Breast epithelium (tissue), 4 donors: ENCODE data around the gene IL9. TPM values are rescaled to one million over a fixed set of nuclear protein-coding genes. Genes with fewer than 3 reads are reported as not detected.
A peak's percentile ranks its signal among the peaks of the same experiment; 100 is the strongest.
"Not testable (repeated sequence)": the region's sequence is repeated elsewhere in the genome, so short reads cannot be mapped to it uniquely, and the experiment has no call there.

Experiments used
- DNase-seq, 2 donors: peaks; one replicate each; pipeline ENCODE4 v3.0.0-alpha.2; 2019; ENCODE audit warnings: low spot score in 2 of 2
- H3K27ac ChIP-seq, 2 donors: fragments of 200-600 bp; sonication (generic) in 1 of 2; one replicate each; pipeline ENCODE4 v1.5.1; 2016 to 2019; ENCODE audit warnings: mild to moderate bottlenecking in 1 of 2
- H3K27me3 ChIP-seq, 2 donors: fragments of 200-600 bp; sonication (generic) in 1 of 2; one replicate each; pipeline versions ENCODE4 v1.5.1 to v1.6.0; 2017 to 2019; ENCODE audit warnings: control low read depth in 1 of 2, mild to moderate bottlenecking in 1 of 2
- H3K36me3 ChIP-seq: fragments of 200-600 bp; one replicate; pipeline ENCODE4 v1.5.1; 2019
- H3K4me1 ChIP-seq, 2 donors: fragments of 200-600 bp; sonication (generic); one replicate each; pipeline ENCODE4 v1.5.1; 2016 to 2019; ENCODE audit warnings: control low read depth in 1 of 2
- H3K4me3 ChIP-seq, 3 donors: fragments of 200-600 bp; sonication (generic); 1 replicate in 2 of 3; 2 replicates in 1 of 3; pipeline ENCODE4 v1.5.1; 2016 to 2019; ENCODE audit warnings: mild to moderate bottlenecking in 3 of 3, moderate library complexity in 2 of 3
- H3K9me3 ChIP-seq, 2 donors: fragments of 200-600 bp; sonication (generic) in 1 of 2; one replicate each; pipeline ENCODE4 v1.5.1; 2016 to 2019; ENCODE audit warnings: control low read depth in 1 of 2
- POLR2A ChIP-seq: fragments of 450-650 bp; IDR thresholded peaks from one replicate; pipeline ENCODE4 v1.6.1; 2016; ENCODE audit warnings: antibody characterized with exemption, mild to moderate bottlenecking, moderate library complexity
- POLR2AphosphoS5 ChIP-seq, 3 donors: sonication (generic); formaldehyde crosslinking; IDR thresholded peaks; one replicate each; pipeline ENCODE4 v1.6.1; 2017; ENCODE audit warnings: antibody characterized with exemption in 3 of 3
- intact Hi-C: fragments of 100-400 bp; cut with DNase I; formaldehyde crosslinking; loops from one replicate; pipeline ENCODE4 v1.15.1; 2023; ENCODE audit warnings: low total_unique reads
- total RNA-seq, 3 donors: library from RNA; depleted of rRNA; stranded (reverse); fragments of >200 nt; gene quantifications; one replicate each; pipeline ENCODE4 v1.1.0, GENCODE V29; 2016
- TF ChIP-seq, protein P1 (sequence below), 3 donors: fragments of 450-650 bp; IDR thresholded peaks; one replicate each; pipeline ENCODE4 v1.5.1; 2016 to 2017; ENCODE audit warnings: antibody characterized with exemption in 3 of 3, mild to moderate bottlenecking in 3 of 3, moderate library complexity in 3 of 3

Gene IL9
- total RNA-seq, 3 donors from 2014 or later = not detected

DNA sequence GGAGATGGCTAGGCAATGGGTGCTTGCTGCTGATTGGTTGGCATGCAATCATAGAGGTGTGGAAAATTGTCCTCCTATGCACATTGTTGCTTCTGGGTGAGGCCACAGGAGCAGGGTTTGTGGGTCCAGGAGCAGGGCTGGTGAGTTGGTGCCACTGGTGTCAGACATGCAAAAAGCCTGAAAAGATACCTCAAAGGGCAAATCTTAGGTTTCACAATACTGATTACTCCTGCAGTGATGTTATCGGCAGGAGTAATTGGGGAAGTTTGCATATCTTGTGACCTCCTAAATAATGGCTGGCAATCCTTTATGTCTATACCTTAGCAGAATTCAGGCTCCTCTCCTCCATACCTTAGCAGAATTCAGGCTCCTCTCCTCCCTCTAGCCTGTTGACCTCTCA lies 36.0 kb downstream of the IL9 start:
- H3K36me3 ChIP-seq = no peaks in the 10 kb centered on the region
- no peak for DNase-seq
- H3K4me3 ChIP-seq = no peak overlapping the region
- peaks cover 0 to 4% of the 10 kb centered on the region in 2 donors for H3K27me3 ChIP-seq
- no peak for TF ChIP-seq POLR2A
- TF ChIP-seq, protein P1, sequence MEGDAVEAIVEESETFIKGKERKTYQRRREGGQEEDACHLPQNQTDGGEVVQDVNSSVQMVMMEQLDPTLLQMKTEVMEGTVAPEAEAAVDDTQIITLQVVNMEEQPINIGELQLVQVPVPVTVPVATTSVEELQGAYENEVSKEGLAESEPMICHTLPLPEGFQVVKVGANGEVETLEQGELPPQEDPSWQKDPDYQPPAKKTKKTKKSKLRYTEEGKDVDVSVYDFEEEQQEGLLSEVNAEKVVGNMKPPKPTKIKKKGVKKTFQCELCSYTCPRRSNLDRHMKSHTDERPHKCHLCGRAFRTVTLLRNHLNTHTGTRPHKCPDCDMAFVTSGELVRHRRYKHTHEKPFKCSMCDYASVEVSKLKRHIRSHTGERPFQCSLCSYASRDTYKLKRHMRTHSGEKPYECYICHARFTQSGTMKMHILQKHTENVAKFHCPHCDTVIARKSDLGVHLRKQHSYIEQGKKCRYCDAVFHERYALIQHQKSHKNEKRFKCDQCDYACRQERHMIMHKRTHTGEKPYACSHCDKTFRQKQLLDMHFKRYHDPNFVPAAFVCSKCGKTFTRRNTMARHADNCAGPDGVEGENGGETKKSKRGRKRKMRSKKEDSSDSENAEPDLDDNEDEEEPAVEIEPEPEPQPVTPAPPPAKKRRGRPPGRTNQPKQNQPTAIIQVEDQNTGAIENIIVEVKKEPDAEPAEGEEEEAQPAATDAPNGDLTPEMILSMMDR (IDR thresholded peaks at IDR 0.05) = no peak
- no peak for TF ChIP-seq POLR2AphosphoS5 (IDR thresholded peaks at IDR 0.05)
- H3K9me3 ChIP-seq = no peaks in the 10 kb centered on the region
- intact Hi-C loops = no loop called here
- H3K27ac ChIP-seq = no peak overlapping the region
- no peaks in the 10 kb centered on the region for H3K4me1 ChIP-seq

DNA sequence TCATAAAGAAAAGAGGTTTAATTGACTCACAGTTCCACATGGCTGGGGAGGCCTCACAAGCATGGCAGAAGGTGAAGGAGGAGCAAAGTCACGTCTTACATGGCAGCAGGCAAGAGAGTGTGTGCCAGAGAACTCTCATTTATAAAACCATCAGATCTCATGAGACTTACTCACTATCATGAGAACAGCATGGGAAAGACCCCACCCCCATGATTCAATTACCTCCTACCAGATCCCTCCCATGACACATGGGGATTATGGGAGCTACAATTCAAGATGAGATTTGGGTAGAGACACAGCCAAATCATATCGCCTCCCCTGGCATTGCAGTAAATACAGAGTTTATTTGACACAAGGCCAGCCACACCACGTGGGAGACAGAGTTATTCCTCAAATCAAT lies 36.5 kb downstream of the IL9 start:
- DNase-seq, H3K4me1 ChIP-seq, H3K9me3 ChIP-seq, H3K27ac ChIP-seq, H3K4me3 ChIP-seq, intact Hi-C loops, H3K27me3 ChIP-seq, H3K36me3 ChIP-seq: not testable (repeated sequence)

DNA sequence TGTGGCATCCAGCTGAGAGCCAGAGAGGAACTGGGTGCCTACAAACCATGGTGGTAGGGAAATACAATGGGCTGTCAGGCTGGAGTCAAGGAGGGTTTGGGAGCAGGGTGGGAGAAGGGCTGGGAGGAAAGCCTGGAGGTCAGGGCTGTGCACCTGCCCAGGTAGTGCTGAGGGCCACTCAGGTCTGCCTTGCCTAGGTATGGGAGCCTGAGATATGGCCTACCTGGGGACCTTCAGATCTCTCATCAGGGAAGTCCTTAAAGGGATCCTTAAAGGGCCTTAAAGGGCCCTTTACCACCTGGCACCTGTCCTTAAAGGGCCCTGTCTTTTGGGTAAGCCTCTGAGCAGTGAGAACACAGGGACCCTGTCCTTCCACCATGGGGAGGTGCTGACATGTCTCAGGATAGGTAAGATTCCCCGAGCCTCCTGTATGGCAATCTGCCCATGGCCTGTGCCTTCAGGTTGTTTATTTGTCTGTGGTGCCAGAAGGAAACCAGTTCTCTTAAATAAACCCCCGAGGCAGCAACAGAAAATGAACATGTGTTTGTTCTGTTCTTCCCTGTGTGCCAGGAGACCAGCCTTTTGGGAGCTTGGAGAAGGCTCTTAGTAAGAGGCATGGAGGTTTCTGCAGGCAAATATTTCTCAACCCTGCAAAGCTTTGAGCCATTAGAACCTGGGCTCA lies 37.9 kb downstream of the IL9 start:
- peaks cover 0 to 4% of the 10 kb centered on the region in 2 donors for H3K27me3 ChIP-seq
- TF ChIP-seq, protein P1 (IDR thresholded peaks at IDR 0.05) = no peak
- TF ChIP-seq POLR2AphosphoS5 (IDR thresholded peaks at IDR 0.05) (no peak), POLR2A (no peak)
- no peaks in the 10 kb centered on the region for H3K36me3 ChIP-seq
- H3K4me1 ChIP-seq = no peaks in the 10 kb centered on the region
- H3K4me3 ChIP-seq = no peak overlapping the region
- H3K27ac ChIP-seq = no peak overlapping the region
- intact Hi-C loops = no loop called here
- H3K9me3 ChIP-seq = no peaks in the 10 kb centered on the region
- DNase-seq = peak; percentile 23 to 77

DNA sequence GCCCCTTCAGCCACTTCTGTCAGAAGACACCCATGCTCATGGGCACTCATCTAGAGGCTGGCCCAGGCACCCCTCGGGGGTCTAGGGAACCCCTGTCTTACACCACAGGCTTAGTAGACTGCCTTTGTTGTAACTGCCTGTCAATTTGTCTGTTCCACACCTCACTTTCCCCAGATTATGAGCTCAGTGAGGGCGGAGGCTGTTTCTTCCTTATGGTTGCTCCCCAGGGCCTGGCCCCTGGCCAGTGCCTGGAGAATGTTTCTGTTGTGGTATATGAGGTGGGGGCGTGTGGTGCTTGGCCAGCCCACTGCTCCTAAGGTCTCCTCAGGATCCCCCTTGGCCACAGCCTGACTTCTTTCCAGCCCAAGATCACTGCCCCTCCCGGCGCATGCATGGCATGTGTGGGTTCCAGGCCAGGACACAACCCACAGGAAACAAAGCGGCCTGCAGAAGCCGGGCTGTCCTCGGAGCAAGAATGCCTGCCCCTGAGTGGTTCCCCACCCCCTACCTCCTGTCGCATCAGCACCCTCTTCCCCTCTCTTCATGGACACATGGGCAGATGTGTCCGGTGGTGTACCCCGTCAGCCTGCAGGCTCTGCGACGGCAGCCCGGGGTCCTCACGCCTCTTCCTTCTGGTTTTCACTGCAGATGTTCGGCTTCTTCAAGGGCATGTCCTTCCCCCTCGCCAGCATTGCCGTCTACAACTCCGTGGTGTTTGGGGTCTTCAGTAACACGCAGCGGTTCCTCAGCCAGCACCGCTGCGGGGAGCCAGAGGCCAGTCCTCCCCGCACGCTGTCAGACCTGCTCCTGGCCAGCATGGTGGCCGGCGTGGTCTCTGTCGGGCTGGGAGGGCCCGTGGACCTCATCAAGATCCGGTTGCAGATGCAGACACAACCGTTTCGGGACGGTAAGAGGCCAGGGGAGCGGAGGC lies 43.5 kb downstream of the IL9 start:
- no peak for DNase-seq
- no peak overlapping the region for H3K4me3 ChIP-seq
- intact Hi-C loops = no loop called here
- H3K27ac ChIP-seq = no peak overlapping the region
- peaks cover 0 to 4% of the 10 kb centered on the region in 2 donors for H3K27me3 ChIP-seq
- no peaks in the 10 kb centered on the region for H3K9me3 ChIP-seq
- no peaks in the 10 kb centered on the region for H3K36me3 ChIP-seq
- H3K4me1 ChIP-seq = no peaks in the 10 kb centered on the region
- TF ChIP-seq POLR2A (no peak), POLR2AphosphoS5 (IDR thresholded peaks at IDR 0.05) (no peak)
- TF ChIP-seq, protein P1 (IDR thresholded peaks at IDR 0.05) = no peak

DNA sequence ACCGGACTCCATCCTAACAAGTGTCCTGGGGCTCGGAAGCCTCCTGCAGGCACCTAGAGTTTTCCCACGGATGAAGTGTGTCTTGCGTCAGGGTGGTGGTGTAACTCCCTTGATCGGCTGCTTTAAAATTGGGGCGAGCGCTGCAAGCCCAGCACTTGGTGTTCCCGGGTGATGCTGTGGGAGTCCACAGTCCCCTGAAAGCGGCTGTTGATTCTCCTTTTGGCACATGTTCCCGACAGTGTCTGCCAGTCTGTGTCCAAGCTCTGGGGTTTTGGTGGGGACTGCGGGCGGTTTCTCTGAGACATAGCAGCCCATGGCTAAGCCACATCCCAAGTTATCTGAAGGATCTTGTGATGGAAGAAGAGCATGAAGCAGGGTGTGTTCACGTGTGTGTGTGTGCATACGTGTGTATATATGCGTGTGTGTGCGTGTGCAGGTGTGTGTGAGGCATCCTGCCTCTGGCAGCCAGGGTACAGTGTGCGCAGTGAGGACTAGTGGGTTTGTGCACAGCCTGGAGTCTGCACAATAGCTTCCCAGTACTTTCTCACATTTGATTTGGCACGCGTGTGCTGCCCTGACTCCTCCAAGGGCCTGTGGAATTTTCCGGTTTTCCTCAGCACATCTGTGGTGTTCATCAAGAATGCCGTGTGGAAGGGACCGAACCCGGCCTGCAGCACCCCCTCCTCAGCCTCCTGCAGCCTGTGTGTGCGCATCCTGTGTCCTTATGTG lies 44.3 kb downstream of the IL9 start:
- no peaks in the 10 kb centered on the region for H3K4me1 ChIP-seq
- H3K27ac ChIP-seq = no peak overlapping the region
- H3K9me3 ChIP-seq = no peaks in the 10 kb centered on the region
- TF ChIP-seq, protein P1 (IDR thresholded peaks at IDR 0.05) = no peak
- TF ChIP-seq POLR2A (no peak), POLR2AphosphoS5 (IDR thresholded peaks at IDR 0.05) (no peak)
- H3K27me3 ChIP-seq = peaks cover 0 to 3% of the 10 kb centered on the region in 2 donors
- no peak for DNase-seq
- H3K4me3 ChIP-seq = no peak overlapping the region
- H3K36me3 ChIP-seq = no peaks in the 10 kb centered on the region
- intact Hi-C loops = no loop called here
